HCT116 (cell line): ENCODE measurements around the gene RFESD. TPM values are rescaled to one million over a fixed set of nuclear protein-coding genes. Genes with fewer than 3 reads are reported as not detected.

Source experiments
- ATAC-seq: fragments of 200-7000 bp; cut with Tn5 transposase; 2 replicates; pipeline ENCODE4 v1.9.1; 2020; ENCODE audit warnings: mild to moderate bottlenecking, moderate library complexity
- BruUV-seq: library from RNA; stranded (reverse); fragments of 400-500 nt; replicated peaks from 2 replicates; lab custom pipeline; 2021; lab: Mats Ljungman, UMichigan
- CTCF ChIA-PET: fragments of 300-600 bp; sonication (Branson Sonifier 250); formaldehyde crosslinking; loops from one replicate; lab custom pipeline; 2021; ENCODE audit warnings: antibody characterized with exemption; lab: Charles Lee
- POLR2A ChIA-PET: fragments of 300-600, 350-600 bp; sonication (Branson Sonifier 250); formaldehyde crosslinking; loops from one replicate; lab custom pipeline; 2021; ENCODE audit warnings: antibody characterized with exemption; lab: Charles Lee
- RAD21 ChIA-PET, 2 experiments: fragments of 300-600 bp; sonication (Branson Sonifier 250); formaldehyde crosslinking; loops; one replicate each; lab custom pipeline; 2023; ENCODE audit warnings: low total read pairs in 2 of 2; ENCODE audit not compliant: uncharacterized antibody in 2 of 2, unreplicated experiment in 2 of 2, low non-redundant PET in 1 of 2; lab: Charles Lee
- DNase-seq: peaks from one replicate; pipeline ENCODE4 v3.0.0-alpha.2; 2010; ENCODE audit warnings: low read depth, low spot score
- H2AFZ ChIP-seq: fragments of 200-600 bp; shearing (Covaris generic), sonication (generic); 2 replicates; pipeline ENCODE4 v1.6.1; 2017; ENCODE audit warnings: low read depth, mixed run types, mixed read lengths, antibody characterized with exemption, low read length; ENCODE audit not compliant: poor library complexity, severe bottlenecking
- H3K27ac ChIP-seq: 2 replicates; pipeline ENCODE4 v1.5.1; 2012; ENCODE audit warnings: low read depth, low read length
- H3K27me3 ChIP-seq: fragments of 200-600 bp; sonication (generic); 2 replicates; pipeline ENCODE4 v1.6.1; 2016; ENCODE audit warnings: mixed run types, low read length, mixed read lengths; ENCODE audit not compliant: insufficient read depth
- H3K36me3 ChIP-seq, 2 experiments: fragments of 200-500 bp in 1 of 2; fragments of 200-600 bp in 1 of 2; sonication (Bioruptor generic) in 1 of 2; sonication (generic) in 1 of 2; 2 replicates each; pipeline versions ENCODE4 v1.5.1 to v1.6.1; 2014 to 2016; ENCODE audit warnings: low read length in 2 of 2, inconsistent platforms in 1 of 2, mixed read lengths in 1 of 2, mixed run types in 1 of 2; ENCODE audit not compliant: insufficient read depth in 2 of 2, control insufficient read depth in 1 of 2
- H3K4me1 ChIP-seq, 2 experiments: fragments of 200-600 bp in 1 of 2; sonication (generic) in 1 of 2; 2 replicates each; pipeline versions ENCODE4 v1.5.1 to v1.6.1; 2012 to 2017; ENCODE audit warnings: low read length in 2 of 2, inconsistent platforms in 1 of 2, mild to moderate bottlenecking in 1 of 2, mixed read lengths in 1 of 2, mixed run types in 1 of 2, moderate library complexity in 1 of 2; ENCODE audit not compliant: insufficient read depth in 2 of 2, control insufficient read depth in 1 of 2
- H3K4me2 ChIP-seq: fragments of 200-600 bp; sonication (generic); 2 replicates; pipeline ENCODE4 v1.6.1; 2017; ENCODE audit warnings: mixed run types, low read length, mixed read lengths
- H3K4me3 ChIP-seq, 2 experiments: fragments of 200-600 bp in 1 of 2; sonication (generic) in 1 of 2; replicated peaks in 1 of 2; 2 replicates each; pipeline ENCODE4 v1.5.1; 2011 to 2016; ENCODE audit warnings: low read length in 2 of 2, control low read depth in 1 of 2, low read depth in 1 of 2, mild to moderate bottlenecking in 1 of 2, mixed read lengths in 1 of 2, mixed run types in 1 of 2
- H3K79me2 ChIP-seq: fragments of 200-600 bp; sonication (generic); 2 replicates; pipeline ENCODE4 v1.6.1; 2017; ENCODE audit warnings: mild to moderate bottlenecking, mixed run types, low read length, moderate library complexity, mixed read lengths; ENCODE audit not compliant: insufficient read depth
- H3K9ac ChIP-seq: fragments of 200-600 bp; sonication (generic); 2 replicates; pipeline ENCODE4 v1.6.1; 2016; ENCODE audit warnings: low read length, mixed read lengths
- H3K9me2 ChIP-seq: fragments of 200-600 bp; sonication (generic), shearing (Covaris generic); 2 replicates; pipeline ENCODE4 v1.6.1; 2017; ENCODE audit warnings: mixed run types, mild to moderate bottlenecking, moderate library complexity; ENCODE audit not compliant: insufficient read depth
- H3K9me3 ChIP-seq, 2 experiments: fragments of 200-500 bp in 1 of 2; fragments of 200-600 bp in 1 of 2; sonication (Bioruptor generic) in 1 of 2; sonication (generic) in 1 of 2; 2 replicates each; pipeline ENCODE4 v1.6.1; 2014 to 2017; ENCODE audit warnings: low read length in 2 of 2, mixed read lengths in 2 of 2, inconsistent platforms in 1 of 2, low read depth in 1 of 2, mild to moderate bottlenecking in 1 of 2, mixed run types in 1 of 2, moderate library complexity in 1 of 2; ENCODE audit not compliant: control insufficient read depth in 1 of 2, insufficient read depth in 1 of 2
- H4K20me1 ChIP-seq: fragments of 200-600 bp; sonication (generic), shearing (Covaris generic); 2 replicates; pipeline ENCODE4 v1.6.1; 2017; ENCODE audit warnings: mixed run types, mild to moderate bottlenecking, moderate library complexity; ENCODE audit not compliant: insufficient read depth
- ATF3 ChIP-seq: IDR thresholded peaks from 2 replicates; pipeline ENCODE4 v1.6.1; 2012
- CBX3 ChIP-seq: IDR thresholded peaks from 2 replicates; pipeline ENCODE4 v1.6.1; 2012; ENCODE audit warnings: low read depth
- CTCF ChIP-seq, 3 experiments: fragments of 200-600 bp in 1 of 3; sonication (generic) in 1 of 3; IDR thresholded peaks in 2 of 3; conservative IDR thresholded peaks in 1 of 3; 2 replicates each; pipeline ENCODE4 v1.5.1; 2012 to 2017; ENCODE audit warnings: low read depth in 2 of 3, low read length in 2 of 3, antibody characterized with exemption in 1 of 3, borderline replicate concordance in 1 of 3, control low read depth in 1 of 3, mild to moderate bottlenecking in 1 of 3, mixed read lengths in 1 of 3, mixed run types in 1 of 3, moderate library complexity in 1 of 3; ENCODE audit not compliant: insufficient read depth in 1 of 3
- EGR1 ChIP-seq: IDR thresholded peaks from 2 replicates; pipeline ENCODE4 v1.6.1; 2012; ENCODE audit warnings: low read depth
- ELF1 ChIP-seq: IDR thresholded peaks from 2 replicates; pipeline ENCODE4 v1.6.1; 2012; ENCODE audit warnings: low read depth, borderline replicate concordance
- EZH2 ChIP-seq: fragments of 200-600 bp; sonication (generic); IDR thresholded peaks from 2 replicates; pipeline ENCODE4 v1.6.1; 2017; ENCODE audit warnings: antibody characterized with exemption, mixed run types
- JUND ChIP-seq: IDR thresholded peaks from 2 replicates; pipeline ENCODE4 v1.6.1; 2012
- MAX ChIP-seq: IDR thresholded peaks from 2 replicates; pipeline ENCODE4 v1.6.1; 2012
- POLR2A ChIP-seq: IDR thresholded peaks from 2 replicates; pipeline ENCODE4 v1.7.0; 2011; ENCODE audit warnings: borderline replicate concordance; ENCODE audit not compliant: insufficient read depth, insufficient read length; ENCODE audit errors: extremely low read depth
- POLR2AphosphoS5 ChIP-seq: IDR thresholded peaks from 2 replicates; pipeline ENCODE4 v1.6.1; 2011; ENCODE audit warnings: mild to moderate bottlenecking, low read depth, low read length, moderate library complexity
- REST ChIP-seq: IDR thresholded peaks from 2 replicates; pipeline ENCODE4 v1.6.1; 2012; ENCODE audit warnings: low read depth
- SP1 ChIP-seq: IDR thresholded peaks from 2 replicates; pipeline ENCODE4 v1.6.1; 2012; ENCODE audit warnings: low read depth
- SRF ChIP-seq: IDR thresholded peaks from 2 replicates; pipeline ENCODE4 v1.6.1; 2012; ENCODE audit warnings: low read depth
- TCF7L2 ChIP-seq: IDR thresholded peaks from 2 replicates; pipeline ENCODE4 v1.7.0; 2011; ENCODE audit warnings: borderline replicate concordance, inconsistent platforms; ENCODE audit not compliant: insufficient read depth, insufficient read length; ENCODE audit errors: extremely low read depth
- YY1 ChIP-seq: IDR thresholded peaks from 2 replicates; pipeline ENCODE4 v1.6.1; 2011; ENCODE audit warnings: low read length, low read depth, moderate library complexity, mild to moderate bottlenecking; ENCODE audit not compliant: insufficient replicate concordance; ENCODE audit errors: extremely low read depth
- ZBTB33 ChIP-seq: IDR thresholded peaks from 2 replicates; pipeline ENCODE4 v1.6.1; 2011; ENCODE audit warnings: mild to moderate bottlenecking, low read length, moderate library complexity; ENCODE audit not compliant: insufficient replicate concordance; ENCODE audit errors: extremely low read depth
- ZFX ChIP-seq: fragments of 450-650 bp; IDR thresholded peaks from 2 replicates; pipeline ENCODE4 v1.6.1; 2017
- ZNF274 ChIP-seq: fragments of 200-500 bp; sonication (Bioruptor generic); IDR thresholded peaks from 2 replicates; pipeline ENCODE4 v1.6.1; 2014; ENCODE audit warnings: mild to moderate bottlenecking, low read depth, low read length, inconsistent platforms
- intact Hi-C: fragments of 100-400 bp; cut with micrococcal nuclease; formaldehyde crosslinking; loops from 2 replicates; pipeline ENCODE4 v1.10.0; 2022
- total RNA-seq: library from RNA; stranded (reverse); gene quantifications from one replicate; pipeline ENCODE4 v1.2.1, GENCODE V29; 2021; ENCODE audit not compliant: unreplicated experiment

RFESD gene
- total RNA-seq, 1 experiment from 2014 or later: 4.1 TPM

GRCh38 chr5:95697781-95698681 is 51.5 kb downstream of the RFESD start:
- DNase-seq (no peak), ATAC-seq (no peak)
- H3K9ac ChIP-seq: no peak overlapping the region
- ChIA-PET POLR2A (interaction anchor here (1.2 kb wide), 1 partner anchor 51 kb away, joined by 3 read pairs; the partner anchor contains the start of gene RFESD), RAD21 (interaction anchor here in 1 of 2 experiments (0.7 kb wide), 1 partner anchor 155 kb away, joined by 3 read pairs; no protein-coding TSS in a partner anchor), CTCF (interaction anchor here (0.9 kb wide), 1 partner anchor 31 kb away, joined by 3 read pairs; no protein-coding TSS in a partner anchor)
- TF ChIP-seq REST (no peak), ZBTB33 (no peak), ELF1 (no peak), MAX (no peak), CBX3 (no peak), EGR1 (no peak), JUND (no peak), YY1 (no peak), TCF7L2 (no peak), EZH2 (no peak), ZFX (no peak), POLR2AphosphoS5 (no peak), SRF (no peak), ATF3 (no peak), POLR2A (no peak), SP1 (no peak), CTCF (IDR thresholded peaks at IDR 0.05 in 2 of 3, conservative IDR thresholded peaks at IDR 0.05 in 1 of 3; ENCODE audit: borderline replicate concordance in 1 of 3, insufficient read depth in 1 of 3, low read depth in 2 of 3, low read length in 2 of 3) (no peak), ZNF274 (no peak)
- H3K27me3 ChIP-seq: no peaks in the 10 kb centered on the region
- no peaks in the 10 kb centered on the region for H3K36me3 ChIP-seq
- H3K9me2 ChIP-seq: 0 out of 2 replicates have a peak, but pooled peaks cover 2% of the 10 kb centered on the region
- H3K4me2 ChIP-seq: no peak overlapping the region
- H4K20me1 ChIP-seq: no peaks in the 10 kb centered on the region
- H3K4me1 ChIP-seq: no peaks in the 10 kb centered on the region
- H3K79me2 ChIP-seq: no peaks in the 10 kb centered on the region
- H3K9me3 ChIP-seq: no peaks in the 10 kb centered on the region
- intact Hi-C loops: no loop called here
- H2AFZ ChIP-seq: no peak overlapping the region
- H3K4me3 ChIP-seq: no peak overlapping the region
- BruUV-seq: no TSS peak
- no peak overlapping the region for H3K27ac ChIP-seq
